ENCODE data around the gene KCNJ18. TPM values are rescaled to one million over a fixed set of nuclear protein-coding genes. Genes with fewer than 3 reads are reported as not detected.
"Not testable (repeated sequence)": the region's sequence is repeated elsewhere in the genome, so short reads cannot be mapped to it uniquely, and the experiment has no call there.

The KCNJ18 gene
- polyA plus RNA-seq, 1 donor (not counting 4 experiments of a cell fraction or from before 2014, with no cell fraction given) = not detected

DNA sequence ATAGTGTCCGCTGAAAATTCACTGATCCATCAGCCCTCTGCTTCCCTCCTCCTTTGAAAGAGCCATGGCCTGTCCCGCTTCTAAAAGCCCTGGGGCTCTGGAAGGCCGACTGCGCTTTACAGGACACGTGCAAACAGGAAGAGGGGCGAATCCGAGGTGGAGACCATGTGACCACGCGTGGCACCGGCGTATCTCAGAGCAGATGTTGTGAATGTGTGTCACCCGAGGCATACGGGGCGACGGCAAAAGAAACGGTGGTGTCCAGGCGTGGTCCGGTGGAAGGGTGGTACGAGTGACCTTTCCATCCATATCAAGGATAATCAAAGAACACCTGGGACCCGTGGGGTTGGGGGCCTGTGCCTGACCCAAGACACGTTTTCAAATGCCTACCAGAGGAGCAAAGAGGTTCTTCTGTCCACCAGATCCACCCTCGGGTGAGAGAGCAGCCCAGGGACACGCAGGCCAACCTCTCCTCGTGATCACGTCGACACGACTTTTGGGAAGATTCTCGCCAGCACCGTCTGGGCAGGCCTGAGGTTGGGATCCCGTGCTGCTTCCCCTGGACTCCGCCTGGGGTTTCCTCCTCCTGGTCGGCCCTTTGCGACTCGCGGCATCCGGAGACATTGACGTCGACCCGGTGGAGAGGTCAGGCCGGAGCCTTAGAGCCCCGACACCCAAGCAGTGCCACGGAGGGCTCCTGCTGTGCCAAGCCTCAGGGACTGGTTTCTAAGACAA lies 7.1 kb upstream of the KCNJ18 start:
- H3K36me3 ChIP-seq (ENCODE audit: control insufficient read depth in 2 of 2, extremely low read depth in 1 of 2, insufficient read depth in 2 of 2, low read length in 2 of 2); H3K4me1 ChIP-seq (ENCODE audit: control insufficient read depth, extremely low read depth, insufficient read depth, low read length); H2AFZ ChIP-seq (ENCODE audit: control insufficient read depth, low read length); H3K27ac ChIP-seq (ENCODE audit: control insufficient read depth, insufficient read depth, low read length); H3K27me3 ChIP-seq (ENCODE audit: control insufficient read depth, extremely low read depth, insufficient read depth, low read length); DNase-seq (ENCODE audit: low read depth, low spot score); FAIRE-seq; H3K9me1 ChIP-seq (ENCODE audit: control insufficient read depth, extremely low read depth, insufficient read depth, low read length); H4K20me1 ChIP-seq (ENCODE audit: control insufficient read depth, extremely low read depth, insufficient read depth, low read length); H3K4me3 ChIP-seq (ENCODE audit: control insufficient read depth in 2 of 3, extremely low read depth in 1 of 3, insufficient read depth in 2 of 3, low read depth in 1 of 3, low read length in 3 of 3); H3K4me2 ChIP-seq (ENCODE audit: control insufficient read depth, extremely low read depth, insufficient read depth, low read depth, low read length); H3K79me2 ChIP-seq (ENCODE audit: control insufficient read depth, insufficient read depth, low read length); H3K9ac ChIP-seq (ENCODE audit: control insufficient read depth, extremely low read depth, insufficient read depth, low read length): not testable (repeated sequence)
- dilution Hi-C loops (cut with MboI; ENCODE audit: extremely low pct_ligation_motif_present, low sequenced_read_pairs) = loop anchor here (25.0 kb wide), 1 partner anchor 273 kb away; no protein-coding TSS in a partner anchor
- peaks cover 12% of the 10 kb centered on the region for H3K9me3 ChIP-seq (ENCODE audit: control insufficient read depth, low read depth, low read length)

DNA sequence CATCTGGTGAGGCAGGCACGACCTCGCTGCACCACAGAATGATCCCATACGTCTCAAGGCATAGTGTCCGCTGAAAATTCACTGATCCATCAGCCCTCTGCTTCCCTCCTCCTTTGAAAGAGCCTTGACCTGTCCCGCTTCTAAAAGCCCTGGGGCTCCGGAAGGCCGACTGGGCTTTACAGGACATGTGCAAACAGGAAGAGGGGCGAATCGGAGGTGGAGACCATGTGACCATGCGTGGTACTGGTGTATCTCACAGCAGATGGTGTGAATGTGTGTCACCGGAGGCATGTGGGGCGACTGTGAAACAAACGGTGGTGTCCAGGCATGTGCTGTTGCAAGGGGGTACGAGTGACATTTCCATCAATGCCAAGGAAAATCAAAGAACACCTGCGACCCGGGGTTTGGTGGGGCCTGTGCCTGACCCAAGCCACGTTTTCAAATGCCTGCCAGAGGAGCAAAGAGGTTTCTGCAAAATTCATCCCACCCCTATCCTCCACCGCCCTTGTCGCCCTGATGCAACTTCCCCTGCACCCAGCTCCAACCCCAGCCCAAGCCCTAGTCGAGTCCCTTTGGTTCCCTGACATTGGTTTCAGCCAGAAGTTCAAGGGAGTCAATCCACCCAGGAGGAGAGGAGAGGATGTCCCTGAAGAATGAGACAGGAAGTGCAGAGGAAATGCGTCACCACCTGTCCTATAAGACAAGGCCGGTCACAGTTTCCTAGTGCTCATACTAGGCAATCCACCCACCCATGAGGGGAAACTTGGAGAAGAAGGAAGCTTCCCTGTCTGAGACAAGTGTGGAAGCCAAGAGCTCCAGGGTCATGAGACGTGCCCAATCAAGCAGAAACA lies 5.9 kb upstream of the KCNJ18 start:
- H3K79me2 ChIP-seq (ENCODE audit: control insufficient read depth, insufficient read depth, low read length) = no peaks in the 10 kb centered on the region
- no peak overlapping the region for H3K27ac ChIP-seq (ENCODE audit: control insufficient read depth, insufficient read depth, low read length)
- no peaks in the 10 kb centered on the region for H3K4me1 ChIP-seq (ENCODE audit: control insufficient read depth, extremely low read depth, insufficient read depth, low read length)
- no peak for TF ChIP-seq EZH2 (IDR thresholded peaks at IDR 0.05; ENCODE audit: low read length)
- TF ChIP-seq, protein P1, sequence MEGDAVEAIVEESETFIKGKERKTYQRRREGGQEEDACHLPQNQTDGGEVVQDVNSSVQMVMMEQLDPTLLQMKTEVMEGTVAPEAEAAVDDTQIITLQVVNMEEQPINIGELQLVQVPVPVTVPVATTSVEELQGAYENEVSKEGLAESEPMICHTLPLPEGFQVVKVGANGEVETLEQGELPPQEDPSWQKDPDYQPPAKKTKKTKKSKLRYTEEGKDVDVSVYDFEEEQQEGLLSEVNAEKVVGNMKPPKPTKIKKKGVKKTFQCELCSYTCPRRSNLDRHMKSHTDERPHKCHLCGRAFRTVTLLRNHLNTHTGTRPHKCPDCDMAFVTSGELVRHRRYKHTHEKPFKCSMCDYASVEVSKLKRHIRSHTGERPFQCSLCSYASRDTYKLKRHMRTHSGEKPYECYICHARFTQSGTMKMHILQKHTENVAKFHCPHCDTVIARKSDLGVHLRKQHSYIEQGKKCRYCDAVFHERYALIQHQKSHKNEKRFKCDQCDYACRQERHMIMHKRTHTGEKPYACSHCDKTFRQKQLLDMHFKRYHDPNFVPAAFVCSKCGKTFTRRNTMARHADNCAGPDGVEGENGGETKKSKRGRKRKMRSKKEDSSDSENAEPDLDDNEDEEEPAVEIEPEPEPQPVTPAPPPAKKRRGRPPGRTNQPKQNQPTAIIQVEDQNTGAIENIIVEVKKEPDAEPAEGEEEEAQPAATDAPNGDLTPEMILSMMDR (optimal IDR thresholded peaks at IDR 0.05 in 1 of 3, IDR thresholded peaks at IDR 0.05 in 1 of 3, conservative IDR thresholded peaks at IDR 0.05 in 1 of 3; ENCODE audit: extremely low read depth in 1 of 3, insufficient read depth in 2 of 3, low read length in 3 of 3) = no peak
- H2AFZ ChIP-seq (ENCODE audit: control insufficient read depth, low read length) = no peak overlapping the region
- dilution Hi-C loops (cut with MboI; ENCODE audit: extremely low pct_ligation_motif_present, low sequenced_read_pairs) = loop anchor here (25.0 kb wide), 1 partner anchor 274 kb away; no protein-coding TSS in a partner anchor
- H3K4me2 ChIP-seq (ENCODE audit: control insufficient read depth, extremely low read depth, insufficient read depth, low read depth, low read length) = no peak overlapping the region
- DNase-seq (ENCODE audit: low read depth, low spot score) (no peak), FAIRE-seq (no peak)
- H3K9me3 ChIP-seq (ENCODE audit: control insufficient read depth, low read depth, low read length) = peaks cover 12% of the 10 kb centered on the region
- no peaks in the 10 kb centered on the region for H4K20me1 ChIP-seq (ENCODE audit: control insufficient read depth, extremely low read depth, insufficient read depth, low read length)
- no peak overlapping the region for H3K4me3 ChIP-seq (ENCODE audit: control insufficient read depth in 2 of 3, extremely low read depth in 1 of 3, insufficient read depth in 2 of 3, low read depth in 1 of 3, low read length in 3 of 3)
- H3K9me1 ChIP-seq (ENCODE audit: control insufficient read depth, extremely low read depth, insufficient read depth, low read length) = no peaks in the 10 kb centered on the region
- H3K27me3 ChIP-seq (ENCODE audit: control insufficient read depth, extremely low read depth, insufficient read depth, low read length) = no peaks in the 10 kb centered on the region
- no peaks in the 10 kb centered on the region for H3K36me3 ChIP-seq (ENCODE audit: control insufficient read depth in 2 of 2, extremely low read depth in 1 of 2, insufficient read depth in 2 of 2, low read length in 2 of 2)
- H3K9ac ChIP-seq (ENCODE audit: control insufficient read depth, extremely low read depth, insufficient read depth, low read length) = no peak overlapping the region

All from keratinocyte (primary cell).